Endothelial cell of umbilical vein (primary cell): Measurements from ENCODE around the gene IQGAP2.
"Not testable (repeated sequence)": the region's sequence is repeated elsewhere in the genome, so short reads cannot be mapped to it uniquely, and the experiment has no call there.

ENCODE experiments used
- CTCF ChIP-seq, 2 donors: IDR thresholded peaks; 1 replicate in 1 of 2; 2 replicates in 1 of 2; pipeline ENCODE4 v1.5.1; 2011; ENCODE audit warnings: low read length in 2 of 2, mild to moderate bottlenecking in 2 of 2, moderate library complexity in 2 of 2, control low read depth in 1 of 2, inconsistent platforms in 1 of 2, low read depth in 1 of 2; ENCODE audit not compliant: insufficient read depth in 1 of 2; ENCODE audit errors: extremely low read depth in 1 of 2
- EZH2 ChIP-seq: IDR thresholded peaks from 2 replicates; pipeline ENCODE4 v1.6.1; 2012; ENCODE audit warnings: borderline replicate concordance, low read depth, mild to moderate bottlenecking, moderate library complexity, low read length, inconsistent platforms; ENCODE audit not compliant: severe bottlenecking
- JUN ChIP-seq: IDR thresholded peaks from 2 replicates; pipeline ENCODE4 v1.6.1; 2011; ENCODE audit warnings: borderline replicate concordance, low read depth; ENCODE audit not compliant: insufficient read length, insufficient read depth
- MAX ChIP-seq: IDR thresholded peaks from 2 replicates; pipeline ENCODE4 v1.6.1; 2011; ENCODE audit not compliant: insufficient read depth, insufficient read length
- MYC ChIP-seq: IDR thresholded peaks from one replicate; pipeline ENCODE4 v1.6.1; 2011; ENCODE audit warnings: mild to moderate bottlenecking, low read depth, low read length
- POLR2A ChIP-seq: IDR thresholded peaks from 2 replicates; pipeline ENCODE4 v1.6.1; 2012; ENCODE audit warnings: low read depth, mild to moderate bottlenecking, control low read depth, low read length
- POLR2AphosphoS5 ChIP-seq: IDR thresholded peaks from 2 replicates; pipeline ENCODE4 v1.6.1; 2012; ENCODE audit warnings: low read depth, mild to moderate bottlenecking, control low read depth, low read length, moderate library complexity; ENCODE audit not compliant: insufficient read depth

DNA sequence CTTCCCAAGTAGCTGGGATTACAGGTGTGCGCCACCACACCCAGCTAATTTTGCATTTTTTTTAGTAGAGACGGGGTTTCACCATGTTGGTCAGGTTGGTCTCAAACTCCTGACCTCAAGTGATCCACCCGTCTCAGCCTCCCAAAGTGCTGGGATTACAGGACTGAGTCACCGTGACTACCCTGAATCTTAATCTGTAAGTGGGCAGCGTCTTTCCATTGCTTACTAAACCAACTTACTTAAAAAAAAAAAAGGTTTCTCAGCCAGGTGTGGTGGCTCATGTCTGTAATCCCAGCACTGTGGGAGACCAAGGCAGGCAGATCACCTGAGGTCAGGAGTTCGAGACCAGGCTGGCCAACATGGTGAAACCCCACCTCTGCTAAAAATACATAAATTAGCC is 25.5 kb downstream of the IQGAP2 start:
- not testable (repeated sequence) for TF ChIP-seq CTCF (IDR thresholded peaks at IDR 0.05; ENCODE audit: extremely low read depth in 1 of 2, insufficient read depth in 1 of 2, low read depth in 1 of 2, low read length in 2 of 2); MYC; EZH2; POLR2A; MAX; JUN; POLR2AphosphoS5
